Astrocyte of the spinal cord (primary cell): Measurements from ENCODE around the gene MACROD2.

Experiments used
- DNase-seq: peaks from one replicate; pipeline ENCODE4 v3.0.0; 2011; ENCODE audit warnings: low read depth, low spot score
- H3K4me3 ChIP-seq: 2 replicates; pipeline ENCODE4 v1.5.1; 2011; ENCODE audit warnings: low read depth, mild to moderate bottlenecking, low read length, moderate library complexity
- CTCF ChIP-seq: IDR thresholded peaks from 2 replicates; pipeline ENCODE4 v1.5.1; 2012; ENCODE audit warnings: low read depth, mild to moderate bottlenecking, low read length, inconsistent platforms
- in situ Hi-C: cut with HindIII; loops from 2 replicates; pipeline ENCODE4 v1.10.0; 2017; ENCODE audit warnings: low sequenced_read_pairs

Gene MACROD2

GRCh38 chr20:15476186-15476585 lies 1480.9 kb downstream of the MACROD2 start:
- no peak for TF ChIP-seq CTCF
- H3K4me3 ChIP-seq, result no peak overlapping the region
- in situ Hi-C loops, result no loop called here

GRCh38 chr20:15476781-15477180 lies 1481.5 kb downstream of the MACROD2 start:
- TF ChIP-seq CTCF, result no peak
- no peak for DNase-seq
- in situ Hi-C loops, result no loop called here
- no peak overlapping the region for H3K4me3 ChIP-seq

More at GRCh38 chr20:15476186-15476585, 1480.9 kb downstream of the MACROD2 start:
- DNase-seq, result no peak

GRCh38 chr20:15482525-15482924 lies 1487.2 kb downstream of the MACROD2 start:
- no peak overlapping the region for H3K4me3 ChIP-seq
- TF ChIP-seq CTCF, result no peak
- in situ Hi-C loops, result no loop called here
- no peak for DNase-seq

GRCh38 chr20:15485519-15485918 lies 1490.2 kb downstream of the MACROD2 start:
- no peak for TF ChIP-seq CTCF
- no peak overlapping the region for H3K4me3 ChIP-seq
- in situ Hi-C loops, result no loop called here
- no peak for DNase-seq

- no peak for DNase-seq
- no peak overlapping the region for H3K4me3 ChIP-seq
- TF ChIP-seq CTCF, result no peak
- in situ Hi-C loops, result no loop called here
These were observed 1491.7 kb downstream of the MACROD2 start for GRCh38 chr20:15487030-15487429.

- TF ChIP-seq CTCF, result no peak
- in situ Hi-C loops, result no loop called here
- no peak for DNase-seq
- no peak overlapping the region for H3K4me3 ChIP-seq
These were observed 1492.4 kb downstream of the MACROD2 start for GRCh38 chr20:15487682-15488081.

GRCh38 chr20:15491575-15491974 lies 1496.3 kb downstream of the MACROD2 start:
- no peak for DNase-seq
- no peak for TF ChIP-seq CTCF
- no peak overlapping the region for H3K4me3 ChIP-seq
- in situ Hi-C loops, result no loop called here
